ENCODE data around the gene RPL39. TPM values are rescaled to one million over a fixed set of nuclear protein-coding genes. Genes with fewer than 3 reads are reported as not detected.

RPL39 gene
- polyA plus RNA-seq, 3 donors, result 1,908 to 2,198 (median 1,931) TPM

- Histone ChIP-seq H3K4me1 (ENCODE audit: control insufficient read depth in 1 of 2, insufficient read depth in 2 of 2, low read length in 2 of 2) (peaks cover 9 to 13% of the 10 kb centered on the region in 2 donors), H3K4me2 (replicated peaks; ENCODE audit: extremely low read depth, low read length, poor library complexity, severe bottlenecking) (no peak overlapping the region), H3K79me2 (ENCODE audit: insufficient read depth, low read length) (no peaks in the 10 kb centered on the region), H2AFZ (ENCODE audit: insufficient read depth, low read depth, low read length, poor library complexity, severe bottlenecking) (no peak overlapping the region), H3K9ac (ENCODE audit: insufficient read depth, low read length, poor library complexity, severe bottlenecking) (no peak overlapping the region), H3K27me3 (ENCODE audit: control insufficient read depth in 2 of 2, insufficient read depth in 2 of 2, low read length in 2 of 2) (no peaks in the 10 kb centered on the region), H4K20me1 (ENCODE audit: insufficient read depth, low read length) (no peaks in the 10 kb centered on the region), H3K36me3 (replicated peaks in 1 of 2; ENCODE audit: control insufficient read depth in 1 of 2, insufficient read depth in 2 of 2, low read length in 2 of 2) (no peaks in the 10 kb centered on the region), H3K27ac (ENCODE audit: low read depth in 1 of 2, low read length in 2 of 2) (no peak overlapping the region), H3K4me3 (replicated peaks in 1 of 3; ENCODE audit: low read depth in 2 of 3, low read length in 3 of 3) (no peak overlapping the region), H3K9me3 (replicated peaks in 1 of 2; ENCODE audit: control insufficient read depth in 1 of 2, insufficient read depth in 1 of 2, low read length in 2 of 2) (no peaks in the 10 kb centered on the region)
- TF ChIP-seq CTCF (IDR thresholded peaks at IDR 0.05), result no peak
- WGBS (ENCODE audit: insufficient coverage), result 73% methylated on average over 3 of the region's 5 CpGs
- H3K4me1 Mint-ChIP-seq, result peaks cover 11% of the 10 kb centered on the region
- H3K27me3 Mint-ChIP-seq (ENCODE audit: low read depth in 3 of 3), result peaks cover 0 to 7% (median 0%) of the 10 kb centered on the region in 3 donors
- H3K9me3 Mint-ChIP-seq, result peaks cover 0 to 8% (median 0%) of the 10 kb centered on the region in 7 donors
- intact Hi-C loops (cut with micrococcal nuclease), result no loop called here
- no peak overlapping the region for H3K4me3 Mint-ChIP-seq
- peak overlapping the region in 1 of 7 donors; percentile 11 for H3K27ac Mint-ChIP-seq
- no peak for DNase-seq
- H3K36me3 Mint-ChIP-seq, result no peaks in the 10 kb centered on the region
Observed at GRCh38 chrX:119738742-119739141, 52.7 kb downstream of the RPL39 start.

Small RNAs within 50 kb of the gene (small RNA-seq; reads per million reads assigned to genes)
- not detected for gene SNORA69 (ENCODE audit: insufficient read length, low read depth)

Other genes starting within 250 kb of the RPL39 start
- 10 to 100 TPM; 10.6 to 13.2 (median 12.6) TPM for gene STEEP1, start 226.2 kb downstream of the RPL39 start, polyA plus RNA-seq
- 10 to 100 TPM; 68.7 to 91.4 (median 74.1) TPM for gene UBE2A, start 217.1 kb downstream of the RPL39 start, polyA plus RNA-seq
- 1 to 10 TPM; 1.3 to 4.7 (median 2.4) TPM for gene NKRF, start 185.2 kb downstream of the RPL39 start, polyA plus RNA-seq
- 10 to 100 TPM; 21.8 to 52.7 (median 31.1) TPM for gene SEPTIN6, start 98.5 kb downstream of the RPL39 start, polyA plus RNA-seq
- gene SOWAHD, start 33.0 kb downstream of the RPL39 start, polyA plus RNA-seq, result 1 to 10 TPM; 3.8 to 7.4 (median 4.0) TPM
- gene UPF3B, start 61.3 kb upstream of the RPL39 start, polyA plus RNA-seq, result 1 to 10 TPM; 2.1 to 4.2 (median 2.5) TPM
- 10 to 100 TPM; 20.4 to 21.6 (median 21.5) TPM for gene RNF113A, start 80.1 kb upstream of the RPL39 start, polyA plus RNA-seq
- 100 to 1,000 TPM in 2 of 3 donors, 10 to 100 TPM in 1; 55.6 to 353 (median 321) TPM for gene NDUFA1, start 80.2 kb upstream of the RPL39 start, polyA plus RNA-seq
- gene AKAP14, start 104.3 kb upstream of the RPL39 start, polyA plus RNA-seq, result not detected
- gene NKAP, start 152.1 kb upstream of the RPL39 start, polyA plus RNA-seq, result 1 to 10 TPM; 2.0 to 2.9 (median 2.1) TPM